DMS 273 (cell line): Measurements from ENCODE around the gene FOXL1.

Experiments
- DNase-seq: peaks from one replicate; lab custom pipeline; 2025; ENCODE audit not compliant: unreplicated experiment; lab: John Stamatoyannopoulos, UW

Gene FOXL1

GRCh38 chr16:86547286-86547685 is 31.1 kb upstream of the FOXL1 start:
- no peak for DNase-seq

GRCh38 chr16:86549076-86549892 is 29.1 kb upstream of the FOXL1 start:
- no peak for DNase-seq

- DNase-seq: no peak
Measured at GRCh38 chr16:86549893-86550190, 28.5 kb upstream of the FOXL1 start.

DNA sequence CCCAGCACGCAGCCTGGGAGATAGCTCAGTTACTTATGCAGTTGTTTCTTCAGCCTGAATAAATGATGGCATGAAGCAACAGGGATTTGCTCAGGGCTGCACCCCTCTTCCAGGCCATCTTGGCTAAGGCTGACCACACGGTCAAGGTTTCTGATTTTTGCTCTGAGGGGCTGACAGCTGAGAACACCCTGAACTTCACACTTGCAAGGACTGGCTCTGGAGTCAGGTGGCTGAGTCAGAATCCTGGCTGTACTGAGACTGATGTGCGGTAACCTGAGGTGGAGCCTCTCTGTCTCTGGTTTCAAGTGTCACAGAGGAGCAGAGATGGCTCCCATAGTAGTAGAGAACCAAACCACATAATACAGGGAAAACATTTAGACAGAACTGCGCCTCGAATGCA is 28.1 kb upstream of the FOXL1 start:
- DNase-seq: no peak

- no peak for DNase-seq
Measured at GRCh38 chr16:86553356-86553755, 25.0 kb upstream of the FOXL1 start.

DNA sequence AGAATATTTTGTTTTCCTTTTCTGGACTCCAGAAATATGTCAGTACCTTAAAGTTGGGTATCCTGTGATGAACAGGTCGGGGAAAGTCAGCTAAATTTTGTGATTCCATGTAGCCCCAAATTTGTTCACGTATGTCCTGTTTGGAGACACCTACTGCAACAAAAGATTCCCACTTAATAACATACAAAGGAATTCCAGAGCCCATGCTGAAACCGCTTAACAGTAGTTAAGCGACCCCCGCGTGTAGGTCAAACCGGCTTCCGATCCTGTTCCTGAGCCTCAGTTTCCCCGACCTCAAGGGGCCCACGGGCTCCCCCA is 23.8 kb upstream of the FOXL1 start:
- no peak for DNase-seq

DNA sequence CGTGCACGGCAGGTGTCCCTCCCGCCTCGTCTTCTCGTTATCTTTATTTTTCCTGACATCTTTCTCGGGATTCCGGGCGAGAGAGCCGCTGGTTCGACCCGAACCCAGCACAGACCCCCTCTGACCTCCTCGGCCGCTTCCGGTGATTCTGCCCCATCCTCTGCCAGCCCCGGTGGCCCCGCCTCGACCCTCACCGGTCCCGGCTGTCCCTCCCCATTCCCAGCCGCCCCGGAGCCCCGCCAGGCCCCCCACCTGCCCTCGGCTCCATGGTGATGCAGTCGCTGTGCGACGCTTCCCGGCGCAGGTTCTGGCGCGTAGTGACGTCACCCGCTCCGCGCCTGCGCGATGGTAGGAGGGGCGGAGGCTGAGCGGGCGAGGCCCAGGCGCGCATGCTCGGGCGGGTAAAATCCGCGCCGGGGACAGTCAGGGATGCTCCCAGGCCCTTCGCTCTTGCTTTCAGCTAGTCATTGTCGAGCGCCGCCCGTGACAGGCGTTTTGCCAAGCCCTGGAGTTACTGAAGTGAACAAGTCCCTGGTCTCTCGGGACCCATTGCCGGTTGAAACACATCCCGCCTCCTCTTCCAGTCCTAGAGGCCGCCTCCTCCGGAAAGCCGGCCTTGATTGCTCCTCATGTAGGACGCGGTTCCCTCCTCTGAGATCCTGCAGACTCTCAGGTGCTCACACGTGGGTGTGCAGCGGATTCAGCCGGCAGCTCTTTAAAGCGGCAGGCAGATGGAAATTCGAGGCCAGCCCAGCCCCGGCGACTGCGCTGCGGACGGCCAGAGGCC is 23.2 kb upstream of the FOXL1 start, which contains the start of gene MTHFSD:
Gene MTHFSD, minus strand, starts transcription at position 319 of the 787 bp plus-strand sequence. Its CDS starts 51 bp downstream, at position 268.
- peak; percentile 97 for DNase-seq

DNA sequence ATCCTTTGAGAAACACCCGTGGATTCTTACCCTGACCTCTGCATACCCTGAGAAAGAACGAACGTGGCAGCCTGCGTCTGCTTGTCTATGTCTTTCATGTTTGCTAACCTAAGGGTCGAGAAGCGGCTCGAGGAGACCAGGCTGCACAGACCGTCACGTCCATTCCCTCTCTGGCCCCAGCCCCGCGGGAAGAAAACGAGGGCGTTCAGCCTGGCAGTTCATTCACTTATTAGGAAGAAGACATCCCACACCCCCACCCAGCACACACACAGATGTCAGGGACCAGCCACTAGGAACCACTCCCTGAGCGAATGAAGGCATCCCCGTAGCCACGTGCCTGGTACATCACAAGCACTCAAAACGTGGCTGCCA is 22.7 kb upstream of the FOXL1 start:
- no peak for DNase-seq

DNA sequence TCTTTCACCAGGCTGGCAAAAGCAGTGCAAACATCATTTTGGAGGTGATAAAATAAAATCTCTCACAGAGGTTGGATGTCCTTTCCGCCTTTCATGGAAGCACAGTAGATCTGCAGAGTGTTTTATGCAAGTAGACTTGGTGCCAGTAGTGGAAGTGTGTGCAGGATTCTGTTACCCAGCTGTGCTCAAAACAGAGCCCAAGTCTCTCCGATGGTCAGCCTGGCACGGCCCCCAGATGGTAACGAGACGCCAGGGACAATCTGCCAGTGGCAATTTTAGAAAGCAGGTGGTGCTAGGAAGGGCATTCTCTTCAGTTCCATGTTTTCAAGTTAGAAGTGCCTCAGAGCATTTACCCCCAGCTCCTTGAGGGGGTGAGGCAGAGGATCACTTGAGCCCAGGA is 21.8 kb upstream of the FOXL1 start:
- peak; percentile 66 for DNase-seq

GRCh38 chr16:86557587-86557986 is 20.8 kb upstream of the FOXL1 start:
- DNase-seq: no peak

DNA sequence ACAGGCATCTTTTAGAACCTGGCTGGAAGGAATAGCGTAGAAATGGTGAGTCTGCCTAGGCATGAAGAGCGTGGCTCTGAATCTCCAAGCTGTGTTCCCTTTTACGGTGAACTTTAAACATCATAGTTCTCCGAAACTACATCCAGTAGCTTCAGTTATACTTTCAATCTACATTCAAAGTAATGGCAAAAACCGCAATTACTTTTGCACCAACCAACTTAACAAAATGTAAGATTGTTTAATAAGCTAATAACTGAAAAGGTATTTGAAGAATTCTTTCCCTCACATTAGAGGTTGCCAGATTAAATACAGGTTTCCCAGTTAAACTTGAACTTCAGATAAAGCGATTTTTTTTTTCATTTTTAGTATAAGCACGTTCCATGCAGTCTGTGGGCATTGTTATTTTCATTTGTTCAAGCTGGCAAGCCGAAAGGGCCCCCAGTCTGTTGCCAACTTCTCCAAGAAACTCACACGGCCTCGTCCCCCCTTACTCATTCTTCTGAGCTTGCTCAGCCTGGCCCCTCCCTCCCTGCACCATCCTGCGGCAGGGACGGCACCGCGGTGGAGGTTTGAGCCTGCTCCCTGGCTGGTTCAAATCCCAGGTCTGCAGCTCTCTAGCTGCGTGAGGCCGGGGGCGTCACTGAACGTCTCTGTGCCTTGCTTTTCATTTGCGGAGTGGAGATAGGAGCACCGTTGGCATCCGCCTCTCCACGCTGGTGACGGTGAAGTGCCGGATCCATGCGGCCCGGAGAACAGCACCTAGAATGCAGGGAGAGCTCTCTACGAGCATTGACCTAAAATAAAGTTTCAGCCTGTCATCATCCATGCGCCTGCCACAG is 19.8 kb upstream of the FOXL1 start:
- DNase-seq: no peak

- DNase-seq: no peak
Measured at GRCh38 chr16:86559802-86560305, 18.5 kb upstream of the FOXL1 start.

DNA sequence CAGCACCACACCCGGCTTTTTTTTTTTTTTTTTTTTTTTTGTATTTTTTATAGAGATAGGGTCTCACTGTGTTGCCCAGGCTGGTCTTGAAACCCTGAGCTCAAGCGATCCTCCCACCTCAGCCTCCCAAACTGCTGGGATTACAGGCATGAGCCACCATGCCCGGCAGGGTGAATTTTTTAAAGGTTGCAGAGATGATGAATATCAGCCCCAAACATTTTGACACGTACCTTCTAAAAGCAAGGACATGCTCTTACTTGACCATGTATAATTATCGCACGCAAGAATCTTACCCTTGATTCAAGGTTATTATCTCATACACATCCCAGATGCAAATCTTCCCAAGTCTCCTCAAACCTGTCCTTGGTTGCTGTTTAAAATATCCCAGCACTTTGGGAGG is 16.0 kb upstream of the FOXL1 start:
- DNase-seq: no peak

DNA sequence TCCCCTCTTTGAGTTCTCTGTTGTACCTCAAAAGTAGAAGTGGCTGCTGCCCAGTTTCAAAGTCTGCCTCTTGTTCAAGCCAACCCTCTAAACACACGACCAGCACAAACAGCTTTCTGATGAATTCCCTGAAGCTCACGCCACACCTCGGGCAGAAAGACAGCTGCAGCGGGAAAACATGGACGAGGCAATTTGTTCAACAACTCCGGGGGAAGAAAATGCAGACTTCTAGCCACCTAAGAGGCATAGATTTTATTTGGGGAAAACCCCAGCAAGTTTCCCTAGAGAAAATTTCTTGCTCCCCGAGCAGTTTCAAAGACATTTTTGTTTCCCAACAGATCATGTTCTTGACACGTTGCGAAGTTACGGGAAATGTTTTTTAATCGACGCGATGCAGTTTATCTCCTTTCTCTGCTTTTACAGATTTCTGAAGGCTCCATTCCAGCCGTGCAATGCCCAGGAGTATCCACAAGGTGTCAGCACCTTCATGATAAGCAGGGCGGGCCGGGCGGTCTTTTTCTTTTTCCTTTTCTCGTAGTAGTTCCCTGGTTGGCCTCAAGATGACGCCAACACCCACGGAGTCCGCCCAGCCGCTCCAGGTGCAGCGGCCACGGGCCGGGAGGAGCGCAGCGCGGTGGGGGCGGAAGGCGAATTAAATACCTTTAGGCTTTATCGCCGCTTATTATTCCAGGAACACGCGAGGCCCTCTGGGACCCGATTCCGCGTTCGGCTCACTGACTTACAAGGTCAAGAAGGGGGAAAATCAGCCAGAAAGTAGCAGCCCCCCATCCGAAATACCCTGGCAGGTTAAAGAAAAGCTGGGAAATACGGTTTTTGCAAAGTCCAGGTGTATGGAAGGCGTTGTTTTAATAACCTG is 14.6 kb upstream of the FOXL1 start:
- peak; percentile 94 for DNase-seq

DNA sequence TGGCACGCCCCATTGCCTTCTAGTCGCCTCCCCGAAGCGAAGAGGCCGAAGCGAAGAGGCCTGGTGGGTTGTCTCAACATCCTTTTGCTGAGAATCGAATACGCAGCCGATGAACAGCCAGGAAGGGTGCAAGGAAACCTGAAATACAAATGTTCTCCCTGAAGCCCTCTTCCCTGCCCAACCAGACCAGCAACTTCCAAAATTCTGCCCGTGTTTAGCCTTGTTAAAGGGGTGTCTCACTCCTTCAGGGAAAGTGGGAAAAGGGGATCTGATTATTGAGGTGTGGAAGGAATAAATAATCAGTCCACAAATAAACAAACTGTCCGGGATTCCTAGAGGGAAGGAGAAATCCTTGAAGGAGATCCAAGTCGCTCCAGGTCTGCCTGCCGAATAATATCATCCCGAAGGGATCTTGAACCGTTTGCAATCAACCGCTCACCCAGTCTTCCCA is 13.1 kb upstream of the FOXL1 start:
- no peak for DNase-seq

GRCh38 chr16:86565644-86566511 is 12.5 kb upstream of the FOXL1 start:
- DNase-seq: no peak

DNA sequence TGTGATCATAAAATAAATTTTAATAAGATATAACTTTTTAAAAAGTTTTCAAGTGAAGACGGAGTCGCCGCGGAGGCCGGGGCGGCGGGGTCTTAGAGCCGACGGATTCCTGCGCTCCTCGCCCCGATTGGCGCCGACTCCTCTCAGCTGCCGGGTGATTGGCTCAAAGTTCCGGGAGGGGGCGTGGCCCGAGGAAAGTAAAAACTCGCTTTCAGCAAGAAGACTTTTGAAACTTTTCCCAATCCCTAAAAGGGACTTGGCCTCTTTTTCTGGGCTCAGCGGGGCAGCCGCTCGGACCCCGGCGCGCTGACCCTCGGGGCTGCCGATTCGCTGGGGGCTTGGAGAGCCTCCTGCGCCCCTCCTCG is 11.8 kb upstream of the FOXL1 start, which contains the start of gene FOXC2:
Gene FOXC2, plus strand, starts transcription at position 229 of the 365 bp plus-strand sequence. CDS start 507 bp downstream, outside the sequence.
- peak; percentile 72 for DNase-seq

- peak; percentile 49 for DNase-seq
Measured at GRCh38 chr16:86566966-86567700, 11.2 kb upstream of the FOXL1 start.
